HG03460 (cell line): ENCODE data around the gene UVRAG.

ENCODE experiments used
- ATAC-seq: cut with Tn5 transposase; IDR thresholded peaks from one replicate; pipeline ENCODE4 v1.9.1; 2021; ENCODE audit not compliant: unreplicated experiment

Gene UVRAG

DNA sequence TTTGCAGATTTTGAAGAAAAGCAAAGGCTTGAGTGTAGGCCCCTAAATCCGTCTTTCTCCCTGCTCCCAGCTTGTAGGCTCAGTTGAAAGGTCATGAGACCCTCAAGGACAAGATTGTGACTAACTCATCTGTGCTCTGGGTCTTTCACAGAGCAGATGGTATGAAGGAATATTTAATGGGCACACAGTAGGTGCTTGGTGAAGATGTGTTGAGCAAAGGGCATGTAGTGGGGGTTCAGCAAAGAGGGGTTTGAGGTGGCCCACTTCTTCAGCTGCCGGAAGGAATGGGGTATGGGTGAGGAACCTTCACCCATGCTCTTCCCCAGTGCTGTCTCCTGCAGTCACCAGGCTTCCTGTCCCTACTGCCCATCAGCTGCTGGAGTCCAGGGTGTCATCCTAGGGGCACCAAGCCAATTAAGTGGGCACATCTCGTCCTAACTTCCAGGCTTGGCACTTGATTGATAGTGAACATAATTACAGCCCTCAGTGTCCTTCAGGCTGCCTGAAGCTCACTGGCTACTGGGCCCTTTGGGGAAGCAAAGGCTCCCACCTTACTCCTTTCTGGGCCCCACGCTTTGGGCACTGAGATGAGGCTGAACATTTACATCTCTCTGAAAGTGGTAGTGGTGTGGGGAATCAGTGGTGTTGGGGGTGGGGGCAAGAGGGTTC, 31.5 kb upstream of the UVRAG start:
- ATAC-seq = no peak

DNA sequence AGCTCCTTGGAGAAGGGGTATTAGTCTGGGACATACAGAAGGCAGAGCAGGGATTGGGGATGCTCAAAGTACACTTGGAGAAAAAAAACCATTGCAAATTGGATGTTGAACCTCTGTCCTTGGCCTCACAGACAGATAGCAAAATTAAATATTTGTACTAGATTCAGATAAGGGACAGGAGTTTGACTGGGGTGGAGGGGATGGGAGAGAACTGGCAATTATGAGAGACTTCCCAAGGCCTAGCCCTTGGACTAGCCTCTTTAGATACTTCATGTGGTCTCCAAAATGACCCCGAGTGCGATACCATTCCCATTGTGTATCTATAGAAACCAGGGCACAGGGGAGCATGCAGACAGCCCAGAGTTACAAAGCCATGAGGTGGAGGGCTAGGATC, 30.9 kb upstream of the UVRAG start:
- no peak for ATAC-seq

DNA sequence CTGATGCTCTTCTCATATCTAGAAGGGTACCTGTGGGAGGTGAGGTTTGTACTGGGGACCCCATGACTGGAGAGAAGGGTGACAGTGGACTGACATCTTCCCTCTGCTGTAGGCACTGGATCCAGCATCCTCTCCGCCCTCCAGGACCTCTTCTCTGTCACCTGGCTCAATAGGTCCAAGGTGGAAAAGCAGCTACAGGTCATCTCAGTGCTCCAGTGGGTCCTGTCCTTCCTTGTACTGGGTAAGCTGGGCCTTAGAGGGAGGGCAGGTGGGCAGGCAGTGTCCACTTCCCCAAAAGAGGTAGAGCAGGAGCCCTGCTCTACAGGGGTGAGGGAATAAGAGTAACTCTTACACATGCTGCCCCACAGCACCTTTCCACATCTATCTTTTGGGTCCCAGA, 30.5 kb upstream of the UVRAG start:
- no peak for ATAC-seq

DNA sequence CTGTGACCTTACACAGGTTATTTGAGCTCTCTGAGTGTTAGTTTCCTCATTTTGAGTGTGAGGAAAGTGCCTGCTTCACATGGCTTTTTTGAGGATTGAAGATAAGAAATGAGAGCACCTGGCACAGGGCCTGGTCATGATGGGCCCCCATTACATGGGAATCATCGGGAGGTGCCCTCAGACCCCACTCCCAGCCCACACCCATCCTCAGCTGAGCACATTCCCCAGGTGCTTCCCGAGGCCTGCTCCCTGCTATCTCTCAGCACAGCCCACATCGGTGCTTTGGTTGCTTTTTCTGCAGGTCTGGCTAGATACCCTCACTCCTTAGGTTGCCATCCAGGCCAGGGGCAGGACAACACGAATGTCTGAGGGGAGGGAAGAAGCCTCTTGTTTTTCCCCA, 29.8 kb upstream of the UVRAG start:
- no peak for ATAC-seq

DNA sequence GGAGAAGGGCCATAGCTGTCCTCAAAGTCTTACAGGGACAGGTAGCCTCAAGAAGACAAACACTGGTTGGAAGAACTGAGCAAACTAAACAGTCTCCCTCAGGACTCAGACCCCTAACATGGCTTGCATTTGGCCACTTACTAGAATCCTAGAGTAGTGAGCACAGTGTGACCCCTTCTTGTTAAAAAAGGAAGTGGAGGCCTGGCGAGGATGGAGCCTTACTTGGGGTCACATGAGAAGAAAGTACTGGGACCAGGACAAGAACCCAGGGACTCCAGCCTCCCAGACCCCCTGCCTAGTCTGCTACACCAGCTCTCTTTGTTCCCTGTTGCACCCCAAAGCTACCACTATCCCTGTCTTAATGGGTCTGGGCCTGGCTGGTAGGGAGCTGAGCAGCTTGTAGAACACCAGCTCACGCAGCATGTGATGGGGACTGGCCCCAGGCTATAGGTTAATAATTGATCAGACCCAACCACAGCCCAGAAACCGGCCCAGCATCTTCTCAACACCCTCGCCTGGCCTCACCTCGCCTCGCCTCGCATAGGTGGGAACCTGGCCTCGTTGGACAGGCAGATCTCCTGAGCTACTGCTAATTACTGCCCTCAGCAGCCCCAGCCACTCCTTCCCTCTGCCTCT, 28.8 kb upstream of the UVRAG start:
- ATAC-seq = no peak

DNA sequence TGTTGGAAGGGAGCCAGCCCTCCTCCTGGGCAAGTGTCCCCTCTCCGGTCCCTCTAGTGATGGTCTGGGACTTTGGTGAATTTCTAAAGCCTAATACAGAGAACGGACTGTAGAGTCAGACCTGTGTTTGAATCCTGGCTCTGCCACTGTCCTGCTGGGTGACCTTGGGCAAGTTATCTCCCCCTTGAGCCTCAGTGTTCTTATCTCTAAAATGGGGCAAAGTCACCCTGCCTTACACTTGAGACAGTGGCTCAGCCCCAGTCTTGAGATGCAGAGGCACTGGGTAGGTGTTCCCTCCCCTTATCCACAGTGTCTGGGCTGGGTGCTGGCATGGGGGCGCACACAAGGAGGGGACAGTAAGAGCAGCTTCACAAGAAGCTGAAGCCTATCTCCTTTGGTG, 25.5 kb upstream of the UVRAG start:
- ATAC-seq = no peak

DNA sequence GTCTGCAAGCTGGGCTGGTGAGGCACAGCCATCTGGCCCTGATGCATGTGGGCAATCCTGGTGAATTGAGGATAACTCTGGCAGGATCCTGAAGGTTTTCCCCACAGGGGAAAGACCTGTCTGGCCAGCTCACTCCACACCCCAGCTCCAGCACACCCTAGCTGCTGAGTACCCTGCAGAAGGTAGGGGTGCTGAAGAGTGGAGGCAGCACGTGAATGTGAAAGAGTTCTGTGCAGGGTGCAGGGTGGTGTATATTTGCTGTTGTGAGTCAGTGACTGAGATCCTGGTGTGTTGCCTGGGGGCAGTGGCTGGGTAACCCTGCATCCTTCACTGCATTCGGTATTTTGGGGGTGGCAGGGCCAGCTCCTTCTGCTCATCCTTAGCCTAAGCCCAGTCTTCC, 24.0 kb upstream of the UVRAG start:
- ATAC-seq = no peak

DNA sequence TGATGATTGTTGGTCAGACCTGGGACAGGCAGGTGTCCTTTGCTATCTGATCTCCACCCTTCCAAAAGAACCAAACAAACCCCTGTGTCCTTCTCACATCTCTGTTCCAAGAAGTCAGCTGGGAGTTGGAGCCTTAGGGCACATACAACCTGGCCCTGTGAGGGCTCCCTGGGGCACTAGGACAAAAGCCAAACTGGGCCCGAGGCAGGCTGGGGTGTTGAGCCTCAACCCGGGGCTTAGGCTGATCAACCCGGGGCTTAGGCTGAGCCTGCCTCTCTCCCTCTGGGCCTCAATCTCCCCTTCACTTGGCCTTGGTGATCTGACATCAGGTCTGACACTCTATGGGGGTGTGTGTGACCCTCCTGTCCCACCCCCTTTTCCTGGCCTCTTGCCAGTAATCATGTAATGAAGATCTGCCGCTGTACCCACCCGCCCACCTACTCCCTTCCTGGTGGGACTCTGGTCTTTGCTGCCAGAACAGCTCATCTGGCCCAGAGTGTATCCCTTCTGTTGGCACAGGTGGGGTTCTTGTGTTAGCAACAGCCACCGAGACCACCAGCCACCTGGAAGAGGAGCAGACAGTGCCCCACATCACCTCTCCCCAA, 22.8 kb upstream of the UVRAG start:
- ATAC-seq = no peak

DNA sequence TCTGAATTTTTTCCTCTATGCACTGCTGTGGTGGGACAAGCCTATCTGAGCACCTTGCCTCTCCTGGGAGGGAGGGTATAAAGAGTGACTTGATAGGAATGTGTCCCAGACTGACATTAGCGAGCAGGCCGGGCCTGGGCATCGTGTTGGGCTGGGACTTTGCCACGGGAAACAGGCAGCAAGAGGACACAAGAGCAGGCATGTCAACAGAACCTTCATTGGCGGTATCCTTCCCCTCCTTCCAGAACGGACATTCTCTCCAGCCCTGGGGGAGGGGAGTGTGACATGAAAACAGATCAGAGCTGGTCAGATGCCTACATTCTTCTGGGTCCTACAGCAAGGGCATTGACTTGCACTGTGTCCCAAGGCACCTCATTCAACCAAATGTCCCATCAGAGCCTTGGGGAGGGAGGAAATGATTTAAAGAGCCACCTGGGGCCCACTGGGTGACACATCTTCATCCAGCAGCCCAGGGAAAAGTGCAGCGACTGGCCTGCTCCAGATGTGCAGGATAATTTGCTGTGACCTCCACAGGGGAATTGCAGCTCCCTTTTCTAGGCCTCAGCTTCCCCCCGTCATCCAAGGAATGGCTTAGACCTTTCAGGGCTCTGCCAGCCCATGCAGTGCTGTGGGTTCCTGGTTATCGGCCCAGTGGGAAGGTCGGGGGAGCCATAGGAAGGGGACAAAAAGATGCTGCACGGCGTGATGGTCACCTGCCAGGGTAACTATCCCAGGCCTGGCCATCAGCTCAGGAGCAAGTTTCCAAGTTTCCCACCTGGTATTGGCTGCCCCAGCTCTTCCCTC, 21.8 kb upstream of the UVRAG start:
- no peak for ATAC-seq

DNA sequence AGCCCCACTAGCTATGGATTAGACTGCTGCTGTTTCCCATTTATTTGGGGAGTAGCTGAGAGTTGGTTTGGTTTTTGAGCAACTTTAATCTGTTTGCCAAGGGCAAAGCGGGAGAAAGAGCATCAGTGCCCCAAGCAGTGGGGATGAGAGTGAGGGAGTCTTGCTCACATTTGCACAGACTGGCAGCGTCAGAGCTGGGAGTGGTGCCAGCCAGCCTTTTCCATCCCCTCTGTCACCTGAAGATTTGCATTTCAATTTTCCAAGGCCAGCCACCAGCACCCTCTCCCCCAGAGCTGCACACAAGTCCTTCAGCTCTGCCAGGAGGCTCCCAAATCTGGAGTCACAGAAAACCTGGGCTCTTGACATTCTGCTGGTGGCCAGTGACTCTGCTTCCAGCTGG, 21.0 kb upstream of the UVRAG start:
- ATAC-seq = no peak

DNA sequence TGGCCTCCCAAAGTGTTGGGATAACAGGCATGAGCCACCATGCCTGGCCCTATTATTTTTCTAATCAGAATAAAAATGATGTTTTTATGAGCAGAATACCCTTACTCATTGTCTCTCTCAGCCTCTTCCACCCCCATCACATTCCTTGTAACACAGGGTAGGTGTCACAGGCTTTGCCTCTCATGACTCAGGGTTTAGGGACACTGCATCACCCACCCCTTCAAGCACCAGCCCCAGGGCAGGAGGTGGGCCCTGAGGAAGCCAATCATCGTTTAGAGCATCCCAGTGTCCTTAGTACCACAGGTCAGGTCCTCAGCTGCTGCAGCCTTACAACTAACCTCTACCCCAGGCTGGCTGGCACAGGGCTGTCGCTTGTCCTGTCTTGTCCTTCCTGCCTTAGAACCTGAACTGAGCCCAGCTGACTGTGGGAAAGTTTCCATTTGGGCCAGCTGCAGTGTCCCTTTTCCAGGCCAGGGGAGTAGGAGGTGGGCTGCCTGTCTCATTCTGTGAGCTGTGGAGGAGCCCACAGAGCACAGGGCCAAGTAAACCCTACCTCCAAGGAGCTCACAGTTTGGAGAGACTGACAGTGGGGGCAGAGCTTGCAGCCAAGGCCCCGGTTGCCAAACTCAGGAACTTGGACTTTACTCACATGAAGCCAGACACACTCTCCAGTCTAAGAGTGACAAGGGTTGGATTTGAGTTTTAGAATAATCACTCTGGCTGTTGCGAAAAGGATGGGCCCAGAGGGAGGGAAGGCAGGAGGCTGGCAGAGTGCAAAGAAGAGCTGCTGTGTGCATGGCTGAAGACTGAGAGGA, 19.5 kb upstream of the UVRAG start:
- no peak for ATAC-seq

DNA sequence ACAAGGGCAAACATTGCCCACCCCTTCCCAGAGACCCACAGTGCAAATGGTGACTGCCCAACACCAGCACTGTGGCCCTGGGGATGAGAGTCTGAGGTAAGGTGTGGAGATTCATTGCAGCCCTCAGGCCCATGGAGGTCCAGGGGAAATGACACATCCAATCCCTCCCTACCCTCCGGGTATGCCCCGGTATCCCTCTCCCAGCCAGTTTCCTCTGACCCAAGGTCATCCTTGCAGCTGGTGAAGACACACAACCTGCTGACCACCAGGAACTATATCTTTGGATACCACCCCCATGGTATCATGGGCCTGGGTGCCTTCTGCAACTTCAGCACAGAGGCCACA, 18.9 kb upstream of the UVRAG start:
- no peak for ATAC-seq

DNA sequence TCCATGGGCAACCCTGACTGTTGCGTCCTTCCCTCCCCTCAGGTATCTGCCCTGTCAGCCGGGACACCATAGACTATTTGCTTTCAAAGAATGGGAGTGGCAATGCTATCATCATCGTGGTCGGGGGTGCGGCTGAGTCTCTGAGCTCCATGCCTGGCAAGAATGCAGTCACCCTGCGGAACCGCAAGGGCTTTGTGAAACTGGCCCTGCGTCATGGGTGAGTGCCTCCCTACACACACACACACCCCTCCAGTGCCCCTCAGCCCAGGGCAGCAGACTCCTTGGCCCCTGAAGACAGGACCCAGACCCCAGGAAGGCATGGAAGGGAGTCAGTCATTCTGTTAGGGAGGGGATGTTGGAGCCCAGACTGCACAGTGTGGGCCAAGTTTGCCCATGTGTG, 17.9 kb upstream of the UVRAG start:
- no peak for ATAC-seq

DNA sequence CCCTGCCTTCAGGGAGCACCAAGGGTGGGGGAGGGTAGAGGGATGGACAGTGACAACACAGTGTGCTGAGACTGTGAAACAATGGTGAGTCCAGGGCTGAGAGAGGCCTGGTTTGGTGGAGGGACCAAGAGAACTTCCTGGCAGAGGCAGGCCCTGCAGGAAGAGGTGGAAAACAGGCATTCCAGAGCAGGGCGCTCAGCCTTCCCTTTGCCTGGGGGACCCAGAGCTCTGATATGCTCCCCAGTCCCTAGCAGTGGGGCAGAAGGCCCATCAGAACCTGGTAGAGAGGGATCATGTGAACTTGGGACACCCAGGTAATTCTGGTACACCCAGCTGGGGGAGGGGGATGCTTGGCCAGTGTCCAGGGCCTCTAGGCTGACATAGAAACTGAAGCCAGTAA, 17.2 kb upstream of the UVRAG start:
- ATAC-seq = no peak

DNA sequence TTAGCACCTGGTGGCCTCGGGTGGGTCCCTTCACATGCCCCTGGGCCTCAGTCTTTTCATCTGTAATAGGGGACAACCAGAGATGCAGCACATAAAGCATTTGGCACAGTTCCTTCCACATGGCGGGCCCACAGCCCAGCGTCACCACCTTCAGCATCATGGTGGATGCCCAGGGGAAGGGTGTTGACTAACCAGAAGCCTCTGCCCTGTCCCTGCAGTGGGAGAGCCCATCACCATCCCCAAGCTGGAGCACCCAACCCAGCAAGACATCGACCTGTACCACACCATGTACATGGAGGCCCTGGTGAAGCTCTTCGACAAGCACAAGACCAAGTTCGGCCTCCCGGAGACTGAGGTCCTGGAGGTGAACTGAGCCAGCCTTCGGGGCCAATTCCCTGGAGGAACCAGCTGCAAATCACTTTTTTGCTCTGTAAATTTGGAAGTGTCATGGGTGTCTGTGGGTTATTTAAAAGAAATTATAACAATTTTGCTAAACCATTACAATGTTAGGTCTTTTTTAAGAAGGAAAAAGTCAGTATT, 14.8 kb upstream of the UVRAG start:
- no peak for ATAC-seq

DNA sequence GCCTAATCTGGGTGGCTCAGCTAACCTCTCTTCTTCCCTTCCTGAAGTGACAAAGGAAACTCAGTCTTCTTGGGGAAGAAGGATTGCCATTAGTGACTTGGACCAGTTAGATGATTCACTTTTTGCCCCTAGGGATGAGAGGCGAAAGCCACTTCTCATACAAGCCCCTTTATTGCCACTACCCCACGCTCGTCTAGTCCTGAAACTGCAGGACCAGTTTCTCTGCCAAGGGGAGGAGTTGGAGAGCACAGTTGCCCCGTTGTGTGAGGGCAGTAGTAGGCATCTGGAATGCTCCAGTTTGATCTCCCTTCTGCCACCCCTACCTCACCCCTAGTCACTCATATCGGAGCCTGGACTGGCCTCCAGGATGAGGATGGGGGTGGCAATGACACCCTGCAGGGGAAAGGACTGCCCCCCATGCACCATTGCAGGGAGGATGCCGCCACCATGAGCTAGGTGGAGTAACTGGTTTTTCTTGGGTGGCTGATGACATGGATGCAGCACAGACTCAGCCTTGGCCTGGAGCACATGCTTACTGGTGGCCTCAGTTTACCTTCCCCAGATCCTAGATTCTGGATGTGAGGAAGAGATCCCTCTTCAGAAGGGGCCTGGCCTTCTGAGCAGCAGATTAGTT, 14.2 kb upstream of the UVRAG start:
- ATAC-seq = no peak

DNA sequence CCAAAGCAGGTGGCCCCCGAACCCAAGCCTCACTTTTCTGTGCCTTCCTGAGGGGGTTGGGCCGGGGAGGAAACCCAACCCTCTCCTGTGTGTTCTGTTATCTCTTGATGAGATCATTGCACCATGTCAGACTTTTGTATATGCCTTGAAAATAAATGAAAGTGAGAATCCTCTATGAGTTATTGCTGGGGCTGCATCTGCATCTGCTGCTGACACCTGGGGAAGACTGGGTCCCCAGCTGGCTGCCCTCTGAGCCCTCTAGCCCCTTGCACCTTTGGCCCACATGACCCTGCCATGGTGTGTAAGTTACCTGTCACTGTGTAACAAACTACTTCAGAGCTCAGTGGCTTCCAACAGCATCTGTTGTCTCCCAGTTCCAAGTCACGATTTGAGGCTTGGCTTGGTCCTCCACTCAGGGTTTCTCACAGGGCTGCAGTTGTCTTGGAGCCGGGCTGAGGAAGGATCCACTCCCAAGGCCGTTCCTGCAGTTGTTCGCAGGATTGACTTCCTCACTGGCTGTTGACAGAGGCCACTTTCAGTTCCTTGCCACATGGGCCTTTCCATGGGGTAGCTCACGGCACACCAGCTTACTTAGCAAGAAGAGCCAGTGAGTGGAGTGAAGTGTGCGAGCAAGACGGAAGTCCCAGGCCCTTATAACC, 13.5 kb upstream of the UVRAG start:
- ATAC-seq = peak; percentile 33

DNA sequence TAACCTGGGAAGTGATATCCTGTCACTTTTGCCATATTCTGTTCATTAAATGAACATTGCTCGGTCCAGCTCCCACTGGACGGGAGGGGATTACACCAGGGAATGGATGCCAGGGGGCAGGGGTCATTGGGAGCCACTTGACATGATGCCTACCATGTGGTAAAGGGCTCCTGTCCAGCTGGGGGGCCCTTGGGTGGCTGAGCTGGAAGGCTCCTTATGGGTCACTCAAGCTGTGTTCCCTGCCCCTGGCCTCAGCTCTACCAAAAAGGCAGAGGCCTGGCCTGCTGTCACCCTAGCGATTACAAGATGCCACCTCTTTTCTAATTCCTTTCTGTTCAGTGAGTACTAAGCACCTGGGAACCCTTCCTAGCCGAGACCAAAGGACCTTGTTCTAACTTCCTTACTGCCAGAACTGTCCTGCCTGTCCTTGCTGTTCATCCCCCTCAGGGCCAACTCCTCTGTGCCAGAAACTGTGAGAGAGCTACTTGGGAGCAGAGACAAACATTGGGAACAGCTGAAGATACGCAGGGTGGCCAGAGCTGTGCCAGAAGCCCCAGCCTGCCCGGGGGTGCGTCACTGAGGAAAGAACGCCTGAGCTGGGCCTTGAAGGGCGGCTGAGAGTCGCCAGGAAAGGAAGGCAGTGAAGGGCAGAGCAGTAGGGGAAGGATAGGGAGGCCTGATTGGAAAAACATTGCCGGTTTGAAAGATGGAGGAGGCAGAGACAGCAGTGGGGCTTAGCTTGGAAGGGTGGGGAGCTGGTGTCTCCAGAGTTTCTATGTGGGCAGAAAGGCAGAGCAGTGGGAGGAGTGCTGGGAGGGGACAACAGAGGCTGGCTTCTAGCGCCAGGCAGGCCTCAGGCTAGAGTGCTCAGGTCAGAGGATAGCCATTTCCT, 12.7 kb upstream of the UVRAG start:
- no peak for ATAC-seq
